ENCODE results near the gene TH.

The TH gene

GRCh38 chr11:2139621-2140337, 31.8 kb downstream of the TH start:
- no peak for FAIRE-seq

- no peak for FAIRE-seq
Observed at GRCh38 chr11:2139123-2139521, 32.5 kb downstream of the TH start, which contains the start of gene IGF2. Gene IGF2 (minus strand): TSS chr11:2139389. CDS start chr11:2135523, 3,866 bp downstream.

GRCh38 chr11:2138431-2139122, 33.0 kb downstream of the TH start:
- no peak for FAIRE-seq

GRCh38 chr11:2138068-2138430, 33.6 kb downstream of the TH start:
- FAIRE-seq = no peak

- FAIRE-seq = no peak
Observed at GRCh38 chr11:2137202-2138067, 34.2 kb downstream of the TH start.

GRCh38 chr11:2136952-2137201, 34.7 kb downstream of the TH start:
- FAIRE-seq = no peak

GRCh38 chr11:2136209-2136951, 35.2 kb downstream of the TH start:
- FAIRE-seq = no peak

GRCh38 chr11:2135648-2136201, 35.9 kb downstream of the TH start:
- FAIRE-seq = no peak

GRCh38 chr11:2135018-2135569, 36.5 kb downstream of the TH start:
- no peak for FAIRE-seq

- no peak for FAIRE-seq
Observed at GRCh38 chr11:2134022-2135010, 37.3 kb downstream of the TH start.

- FAIRE-seq = no peak
Observed at GRCh38 chr11:2133241-2134021, 38.2 kb downstream of the TH start.

GRCh38 chr11:2132874-2133240, 38.8 kb downstream of the TH start:
- FAIRE-seq = no peak

GRCh38 chr11:2132246-2132645, 39.4 kb downstream of the TH start:
- FAIRE-seq = no peak

GRCh38 chr11:2131371-2132236, 40.0 kb downstream of the TH start:
- FAIRE-seq = no peak

- no peak for FAIRE-seq
Observed at GRCh38 chr11:2130881-2131352, 40.7 kb downstream of the TH start.

GRCh38 chr11:2129699-2130366, 41.8 kb downstream of the TH start:
- no peak for FAIRE-seq

GRCh38 chr11:2129308-2129698, 42.3 kb downstream of the TH start:
- FAIRE-seq = no peak

GRCh38 chr11:2128511-2129307, 42.9 kb downstream of the TH start:
- no peak for FAIRE-seq
